DOHH2 (cell line): ENCODE results near the gene CORO2B.

Experiments
- EZH2phosphoT487 ChIP-seq: fragments of 200-600 bp; sonication (generic); IDR thresholded peaks from 2 replicates; pipeline ENCODE4 v1.6.1; 2017; ENCODE audit warnings: borderline replicate concordance, mild to moderate bottlenecking, antibody characterized with exemption, low read length, moderate library complexity, mixed read lengths
- TF ChIP-seq, protein P1 (sequence below): fragments of 200-600 bp; sonication (generic); IDR thresholded peaks from one replicate; pipeline ENCODE4 v1.5.1; 2014; ENCODE audit warnings: antibody characterized with exemption, mild to moderate bottlenecking, low read depth, low read length; ENCODE audit not compliant: poor library complexity, severe bottlenecking

DNA sequence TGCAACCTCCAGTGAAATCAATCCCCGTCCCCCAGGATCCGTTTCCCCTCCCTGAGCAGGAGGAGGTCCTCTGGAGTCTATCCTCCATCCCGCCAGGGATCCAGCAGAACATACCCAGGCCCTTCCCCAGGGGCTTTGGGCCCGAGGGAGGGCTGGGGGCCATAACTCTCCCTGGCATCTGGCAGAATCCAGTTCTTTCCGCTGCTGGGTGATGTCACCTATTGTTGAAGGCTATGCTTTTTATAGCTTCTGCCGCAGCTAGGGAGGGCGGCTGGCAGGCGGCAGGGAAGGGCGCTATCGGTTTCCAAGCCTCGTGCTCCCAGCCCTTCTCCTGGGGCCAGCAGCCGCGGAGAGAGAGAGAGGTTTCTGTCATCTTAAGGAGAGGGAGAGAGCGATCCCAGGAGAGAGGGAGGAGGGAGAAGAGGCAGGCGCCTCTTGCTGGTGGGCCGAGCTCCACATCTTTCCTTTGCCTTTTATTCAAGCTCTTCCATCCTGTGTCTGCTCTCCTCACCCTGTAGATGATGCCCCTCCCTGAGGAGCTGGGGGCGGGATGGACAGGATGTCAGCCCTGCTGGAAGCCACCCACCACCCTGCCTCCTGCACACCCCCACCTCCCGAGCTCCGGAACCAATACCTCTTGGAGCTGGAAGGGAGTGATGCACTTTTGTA lies 121.8 kb downstream of the CORO2B start:
- TF ChIP-seq, protein P1, sequence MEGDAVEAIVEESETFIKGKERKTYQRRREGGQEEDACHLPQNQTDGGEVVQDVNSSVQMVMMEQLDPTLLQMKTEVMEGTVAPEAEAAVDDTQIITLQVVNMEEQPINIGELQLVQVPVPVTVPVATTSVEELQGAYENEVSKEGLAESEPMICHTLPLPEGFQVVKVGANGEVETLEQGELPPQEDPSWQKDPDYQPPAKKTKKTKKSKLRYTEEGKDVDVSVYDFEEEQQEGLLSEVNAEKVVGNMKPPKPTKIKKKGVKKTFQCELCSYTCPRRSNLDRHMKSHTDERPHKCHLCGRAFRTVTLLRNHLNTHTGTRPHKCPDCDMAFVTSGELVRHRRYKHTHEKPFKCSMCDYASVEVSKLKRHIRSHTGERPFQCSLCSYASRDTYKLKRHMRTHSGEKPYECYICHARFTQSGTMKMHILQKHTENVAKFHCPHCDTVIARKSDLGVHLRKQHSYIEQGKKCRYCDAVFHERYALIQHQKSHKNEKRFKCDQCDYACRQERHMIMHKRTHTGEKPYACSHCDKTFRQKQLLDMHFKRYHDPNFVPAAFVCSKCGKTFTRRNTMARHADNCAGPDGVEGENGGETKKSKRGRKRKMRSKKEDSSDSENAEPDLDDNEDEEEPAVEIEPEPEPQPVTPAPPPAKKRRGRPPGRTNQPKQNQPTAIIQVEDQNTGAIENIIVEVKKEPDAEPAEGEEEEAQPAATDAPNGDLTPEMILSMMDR: no peak
- TF ChIP-seq EZH2phosphoT487: no peak
